CD8-positive, alpha-beta memory T cell (primary cell): ENCODE data around the gene SPOCD1. TPM values are rescaled to one million over a fixed set of nuclear protein-coding genes. Genes with fewer than 3 reads are reported as not detected.

ENCODE experiments used
- CTCF ChIA-PET: fragments of 350-600 bp; sonication (Branson Sonifier 250); formaldehyde crosslinking; loops from one replicate; lab custom pipeline; 2021; ENCODE audit warnings: antibody characterized with exemption; lab: Charles Lee
- POLR2A ChIA-PET: fragments of 350-600 bp; sonication (Branson Sonifier 250); formaldehyde crosslinking; loops from one replicate; lab custom pipeline; 2021; ENCODE audit warnings: antibody characterized with exemption; lab: Charles Lee
- DNase-seq, 5 donors: peaks; one replicate each; pipeline versions ENCODE4 v3.0.0 to v3.0.0-alpha.2; 2020 to 2022; ENCODE audit warnings: mixed read lengths in 1 of 5
- H3K27ac ChIP-seq: one replicate; pipeline ENCODE4 v1.7.0; 2013; ENCODE audit warnings: low read depth, mild to moderate bottlenecking, low read length, moderate library complexity
- H3K27me3 ChIP-seq: 2 replicates; pipeline ENCODE4 v1.7.0; 2013; ENCODE audit warnings: low read length, mild to moderate bottlenecking; ENCODE audit not compliant: insufficient read depth, poor library complexity, severe bottlenecking
- H3K36me3 ChIP-seq: 2 replicates; pipeline ENCODE4 v1.7.0; 2013; ENCODE audit warnings: mild to moderate bottlenecking, low read length, moderate library complexity; ENCODE audit not compliant: insufficient read depth
- H3K4me1 ChIP-seq: 2 replicates; pipeline ENCODE4 v1.7.0; 2013; ENCODE audit warnings: mild to moderate bottlenecking, low read length, moderate library complexity; ENCODE audit not compliant: insufficient read depth
- H3K4me3 ChIP-seq: 2 replicates; pipeline ENCODE4 v1.7.0; 2013; ENCODE audit warnings: mild to moderate bottlenecking, low read length
- H3K9me3 ChIP-seq: 2 replicates; pipeline ENCODE4 v1.7.0; 2013; ENCODE audit warnings: mild to moderate bottlenecking, low read length
- H3K27ac Mint-ChIP-seq, 8 donors: one replicate each; pipeline ENCODE4 v1.8.0; 2020 to 2021; ENCODE audit warnings: mixed read lengths in 8 of 8, mild to moderate bottlenecking in 6 of 8, inconsistent platforms in 3 of 8, moderate library complexity in 3 of 8
- H3K27me3 Mint-ChIP-seq, 2 donors: one replicate each; pipeline ENCODE4 v1.8.0; 2020 to 2021; ENCODE audit warnings: mixed read lengths in 2 of 2, mild to moderate bottlenecking in 1 of 2, moderate library complexity in 1 of 2
- H3K36me3 Mint-ChIP-seq, 3 donors: one replicate each; pipeline ENCODE4 v1.8.0; 2020 to 2021; ENCODE audit warnings: mixed read lengths in 3 of 3, inconsistent platforms in 1 of 3, mild to moderate bottlenecking in 1 of 3
- H3K4me1 Mint-ChIP-seq, 3 donors: one replicate each; pipeline ENCODE4 v1.8.0; 2020 to 2021; ENCODE audit warnings: mixed read lengths in 3 of 3, inconsistent platforms in 1 of 3, mild to moderate bottlenecking in 1 of 3
- H3K4me3 Mint-ChIP-seq, 7 donors: one replicate each; pipeline ENCODE4 v1.8.0; 2020 to 2021; ENCODE audit warnings: mixed read lengths in 7 of 7, mild to moderate bottlenecking in 6 of 7, moderate library complexity in 4 of 7, inconsistent platforms in 2 of 7
- H3K9me3 Mint-ChIP-seq, 5 donors: one replicate each; pipeline ENCODE4 v1.8.0; 2020 to 2022; ENCODE audit warnings: mixed read lengths in 5 of 5, mild to moderate bottlenecking in 3 of 5, moderate library complexity in 2 of 5, inconsistent platforms in 1 of 5
- polyA plus RNA-seq: library from polyadenylated mRNA; unstranded; fragments of 300-500 nt; fragmentation: Illumina TruSeq; gene quantifications from one replicate; pipeline ENCODE4 v1.2.3, GENCODE V29; 2021
- total RNA-seq, 2 experiments: library from RNA; stranded (reverse); gene quantifications; one replicate each; pipeline ENCODE4 v1.2.3, GENCODE V29; 2021

SPOCD1 gene
- total and polyA plus RNA-seq, 3 experiments from 2014 or later, result 0.18 TPM; not detected in 2

DNA sequence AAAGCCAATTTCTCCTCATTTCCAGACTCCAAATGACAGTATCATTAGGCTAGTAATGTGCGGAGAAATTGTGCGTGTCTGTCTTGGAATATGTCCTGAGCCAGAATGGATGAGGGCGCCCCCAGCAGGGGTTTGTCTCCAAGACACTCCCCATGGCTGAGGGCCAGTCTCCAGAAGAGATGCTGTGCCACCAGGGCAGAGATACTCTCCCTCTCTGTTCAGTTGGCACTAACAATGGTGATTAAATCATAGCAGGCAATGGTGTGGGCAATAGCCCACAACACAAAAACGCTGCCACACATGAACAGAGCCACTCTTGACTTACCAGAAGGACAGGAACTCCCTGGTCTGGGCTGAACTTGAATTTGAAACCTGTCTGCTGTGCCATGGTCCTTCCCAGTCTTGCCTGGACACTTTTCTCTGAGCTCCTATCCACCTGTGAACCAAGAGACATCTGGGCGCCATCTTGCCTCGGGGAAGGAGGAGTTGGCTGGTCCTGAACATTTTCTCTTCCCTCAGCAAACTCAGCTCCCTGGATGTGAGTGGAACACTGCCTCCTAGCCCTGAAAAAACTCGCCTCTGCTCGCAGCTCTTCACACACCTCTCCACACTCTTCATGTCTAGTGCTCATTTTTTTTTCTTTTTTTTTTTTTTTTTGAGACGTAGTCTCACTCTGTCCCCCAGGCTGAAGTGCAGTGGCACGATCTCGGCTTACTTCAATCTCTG is 36.9 kb downstream of the SPOCD1 start:
- Histone ChIP-seq H3K9me3 (no peaks in the 10 kb centered on the region), H3K4me3 (no peak overlapping the region), H3K4me1 (no peaks in the 10 kb centered on the region), H3K36me3 (no peaks in the 10 kb centered on the region), H3K27ac (no peak overlapping the region), H3K27me3 (peaks cover 12% of the 10 kb centered on the region)
- CTCF ChIA-PET, result interaction anchor here (1.1 to 1.5 kb wide), 3 partner anchors 9 to 16 kb away, joined by 3 to 5 read pairs (median 5); no protein-coding TSS in a partner anchor
- H3K9me3 Mint-ChIP-seq, result peaks cover 0 to 2% (median 0%) of the 10 kb centered on the region in 5 donors
- H3K36me3 Mint-ChIP-seq, result no peaks in the 10 kb centered on the region
- H3K27ac Mint-ChIP-seq, result no peak overlapping the region
- H3K4me1 Mint-ChIP-seq, result peaks cover 0 to 1% (median 0%) of the 10 kb centered on the region in 3 donors
- POLR2A ChIA-PET, result no interaction called here
- no peak for DNase-seq
- H3K27me3 Mint-ChIP-seq, result peaks cover 22 to 40% of the 10 kb centered on the region in 2 donors
- H3K4me3 Mint-ChIP-seq, result no peak overlapping the region

DNA sequence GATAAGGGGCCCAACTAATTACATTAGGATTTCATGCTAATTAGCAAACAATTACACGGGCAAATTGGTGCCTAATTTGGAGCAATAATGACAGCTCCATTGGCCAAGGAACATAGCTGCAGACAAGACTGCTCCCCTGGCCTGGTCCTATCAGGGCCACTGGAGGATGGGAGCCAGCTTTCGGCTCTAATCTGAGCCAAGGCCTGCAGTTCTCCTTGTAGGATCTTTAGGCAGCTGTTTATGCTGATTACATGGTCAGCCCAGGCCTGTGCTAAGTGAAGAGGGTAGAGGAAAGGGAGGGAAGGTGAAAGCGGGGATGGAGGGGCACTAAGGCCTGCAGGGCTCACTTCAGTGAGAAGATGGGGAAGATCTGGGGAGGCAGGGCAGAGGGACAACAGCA is 39.3 kb downstream of the SPOCD1 start:
- CTCF ChIA-PET, result interaction anchor here (1.3 to 2.7 kb wide), 3 partner anchors 9 to 14 kb away, joined by 3 to 10 read pairs (median 6); no protein-coding TSS in a partner anchor
- no peaks in the 10 kb centered on the region for H3K36me3 Mint-ChIP-seq
- H3K4me3 Mint-ChIP-seq, result no peak overlapping the region
- H3K36me3 ChIP-seq, result no peaks in the 10 kb centered on the region
- H3K9me3 Mint-ChIP-seq, result peaks cover 0 to 2% (median 0%) of the 10 kb centered on the region in 5 donors
- DNase-seq, result no peak
- no peak overlapping the region for H3K27ac Mint-ChIP-seq
- POLR2A ChIA-PET, result no interaction called here
- H3K4me1 Mint-ChIP-seq, result peaks cover 12 to 22% (median 15%) of the 10 kb centered on the region in 3 donors
- peaks cover 41 to 55% of the 10 kb centered on the region in 2 donors for H3K27me3 Mint-ChIP-seq
- H3K9me3 ChIP-seq, result no peaks in the 10 kb centered on the region
- H3K4me3 ChIP-seq, result no peak overlapping the region
- no peak overlapping the region for H3K27ac ChIP-seq
- H3K4me1 ChIP-seq, result peaks cover 14% of the 10 kb centered on the region
- H3K27me3 ChIP-seq, result peaks cover 22% of the 10 kb centered on the region

DNA sequence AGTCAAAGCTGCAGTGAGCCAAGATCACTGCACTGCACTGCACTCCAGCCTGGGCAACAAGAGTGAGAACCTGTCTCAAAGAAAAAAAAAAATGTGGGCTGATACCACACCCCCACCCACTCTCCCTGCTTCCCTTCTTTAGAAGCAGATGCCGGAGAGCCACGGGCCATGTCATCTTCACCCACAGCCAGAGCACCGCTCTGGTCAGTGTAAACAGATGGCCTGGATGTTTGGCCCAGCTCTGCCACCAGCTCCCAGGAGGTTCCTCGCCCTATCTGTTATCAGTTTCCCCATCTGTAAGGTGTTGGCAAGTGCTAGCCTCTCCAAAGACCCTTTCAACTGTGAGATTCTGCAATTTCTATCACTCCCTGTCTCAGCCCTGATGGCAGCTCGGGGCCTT is 39.8 kb downstream of the SPOCD1 start:
- DNase-seq, result no peak
- Histone ChIP-seq H3K4me3 (no peak overlapping the region), H3K9me3 (no peaks in the 10 kb centered on the region), H3K4me1 (peaks cover 14% of the 10 kb centered on the region), H3K36me3 (no peaks in the 10 kb centered on the region), H3K27ac (no peak overlapping the region), H3K27me3 (peaks cover 22% of the 10 kb centered on the region)
- ChIA-PET CTCF (interaction anchor here (1.3 to 2.7 kb wide), 2 partner anchors 8 to 13 kb away, joined by 3 to 10 read pairs; no protein-coding TSS in a partner anchor), POLR2A (no interaction called here)
- H3K4me3 Mint-ChIP-seq, result no peak overlapping the region
- H3K4me1 Mint-ChIP-seq, result peaks cover 16 to 26% (median 20%) of the 10 kb centered on the region in 3 donors
- no peaks in the 10 kb centered on the region for H3K36me3 Mint-ChIP-seq
- no peak overlapping the region for H3K27ac Mint-ChIP-seq
- peaks cover 0 to 2% (median 0%) of the 10 kb centered on the region in 5 donors for H3K9me3 Mint-ChIP-seq
- peaks cover 44 to 55% of the 10 kb centered on the region in 2 donors for H3K27me3 Mint-ChIP-seq

DNA sequence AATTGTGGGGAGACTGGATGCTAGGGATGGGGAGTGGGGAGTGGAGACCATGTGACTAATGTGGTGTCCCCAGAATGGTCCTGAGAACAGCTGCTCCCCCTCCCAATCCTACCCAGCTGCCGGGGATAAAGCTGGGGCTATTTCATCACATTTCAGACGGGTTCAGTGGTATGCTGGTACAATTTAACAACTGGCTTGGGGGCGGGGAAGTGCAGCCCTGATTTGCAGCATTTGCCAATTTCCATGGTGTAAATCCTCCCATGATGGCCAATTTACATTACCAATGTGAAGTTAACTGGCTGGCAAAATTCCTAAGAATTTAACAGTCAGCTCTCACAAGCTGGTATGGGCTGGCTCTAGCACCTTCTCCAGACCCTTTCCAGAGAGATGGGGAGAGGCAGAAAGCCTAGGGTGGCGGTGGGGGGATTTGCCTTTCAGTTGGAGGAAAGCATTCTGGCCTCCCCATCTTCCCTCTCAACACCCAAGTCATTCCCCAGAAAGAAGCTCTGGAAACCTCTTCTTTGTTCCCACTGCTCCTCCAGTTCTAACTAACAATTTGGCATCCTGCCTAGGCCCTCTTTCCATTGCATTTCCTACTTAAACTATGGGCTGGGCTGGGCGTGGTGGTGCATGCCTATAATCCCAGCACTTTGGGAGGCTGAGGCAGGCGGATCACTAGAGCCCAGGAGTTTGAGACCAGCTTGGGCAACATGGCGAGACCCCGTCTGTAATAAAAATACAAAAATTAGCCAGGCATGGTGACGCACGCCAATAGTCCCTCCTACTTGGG is 40.4 kb downstream of the SPOCD1 start:
- Mint-ChIP-seq H3K4me3 (no peak overlapping the region), H3K27me3 (peaks cover 44 to 55% of the 10 kb centered on the region in 2 donors)
- CTCF ChIA-PET, result interaction anchor here (2.7 kb wide), 1 partner anchor 13 kb away, joined by 10 read pairs; no protein-coding TSS in a partner anchor

DNA sequence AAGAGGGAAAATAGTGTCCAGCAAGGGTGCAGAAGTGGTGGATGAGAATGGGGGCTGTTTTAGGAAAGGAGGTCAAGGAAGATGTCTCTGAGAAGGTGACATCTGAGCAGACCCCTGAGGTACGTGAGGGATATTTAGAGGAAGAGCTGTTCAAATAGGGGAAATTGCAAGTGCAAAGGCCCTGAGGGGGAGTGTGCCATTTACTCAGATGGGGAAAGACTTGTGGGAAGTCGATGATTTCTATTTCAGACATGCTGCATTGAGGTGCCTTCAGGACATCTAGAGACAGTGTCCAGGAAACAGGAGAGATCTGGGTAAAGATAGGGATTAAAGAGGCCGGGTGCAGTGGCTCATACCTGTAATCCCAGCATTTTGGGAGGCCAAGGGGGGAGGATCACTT is 41.3 kb downstream of the SPOCD1 start:
- ChIA-PET CTCF (no interaction called here), POLR2A (no interaction called here)
- peaks cover 14% of the 10 kb centered on the region for H3K4me1 ChIP-seq
- no peaks in the 10 kb centered on the region for H3K36me3 ChIP-seq
- no peaks in the 10 kb centered on the region for H3K9me3 ChIP-seq
- peaks cover 22% of the 10 kb centered on the region for H3K27me3 ChIP-seq
- Mint-ChIP-seq H3K27ac (no peak overlapping the region), H3K9me3 (peaks cover 0 to 2% (median 0%) of the 10 kb centered on the region in 5 donors), H3K4me3 (no peak overlapping the region), H3K27me3 (peaks cover 44 to 50% of the 10 kb centered on the region in 2 donors), H3K36me3 (no peaks in the 10 kb centered on the region), H3K4me1 (peaks cover 21 to 40% (median 34%) of the 10 kb centered on the region in 3 donors)
- DNase-seq, result no peak
- no peak overlapping the region for H3K4me3 ChIP-seq
- H3K27ac ChIP-seq, result no peak overlapping the region

More for the DNA sequence above, 40.4 kb downstream of the SPOCD1 start:
- POLR2A ChIA-PET, result no interaction called here
- H3K4me1 Mint-ChIP-seq, result peaks cover 19 to 33% (median 26%) of the 10 kb centered on the region in 3 donors
- Histone ChIP-seq H3K4me3 (no peak overlapping the region), H3K9me3 (no peaks in the 10 kb centered on the region), H3K36me3 (no peaks in the 10 kb centered on the region), H3K27ac (no peak overlapping the region), H3K27me3 (peaks cover 22% of the 10 kb centered on the region), H3K4me1 (peaks cover 14% of the 10 kb centered on the region)
- no peaks in the 10 kb centered on the region for H3K36me3 Mint-ChIP-seq
- H3K27ac Mint-ChIP-seq, result no peak overlapping the region
- no peak for DNase-seq
- H3K9me3 Mint-ChIP-seq, result peaks cover 0 to 2% (median 0%) of the 10 kb centered on the region in 5 donors

DNA sequence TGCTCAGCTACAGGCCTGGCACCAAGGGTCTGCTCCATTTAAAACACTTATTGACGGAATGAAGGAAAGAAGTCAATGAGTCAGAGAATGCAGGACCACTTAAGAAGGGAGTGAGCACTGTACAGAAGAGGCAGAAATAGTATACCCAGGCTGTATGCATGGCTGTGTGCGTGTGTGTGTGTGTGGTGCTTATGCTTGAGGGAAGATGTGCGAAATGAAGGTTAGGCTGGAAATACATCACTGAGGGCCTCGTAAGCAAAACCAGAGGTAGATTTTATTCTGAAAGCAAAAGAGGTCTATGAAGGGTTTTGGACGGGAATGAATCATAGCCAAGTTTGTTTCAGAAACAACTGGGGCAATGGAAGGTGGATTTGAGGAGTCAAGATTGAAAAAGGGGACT is 42.0 kb downstream of the SPOCD1 start:
- Mint-ChIP-seq H3K4me3 (no peak overlapping the region), H3K27ac (peak overlapping the region in 1 of 8 donors; percentile 22), H3K9me3 (peaks cover 0 to 2% (median 0%) of the 10 kb centered on the region in 5 donors), H3K36me3 (no peaks in the 10 kb centered on the region), H3K4me1 (peaks cover 24 to 46% (median 40%) of the 10 kb centered on the region in 3 donors), H3K27me3 (peaks cover 44 to 50% of the 10 kb centered on the region in 2 donors)
- Histone ChIP-seq H3K27ac (no peak overlapping the region), H3K4me3 (no peak overlapping the region), H3K27me3 (peaks cover 22% of the 10 kb centered on the region), H3K4me1 (peaks cover 14% of the 10 kb centered on the region), H3K36me3 (no peaks in the 10 kb centered on the region), H3K9me3 (no peaks in the 10 kb centered on the region)
- CTCF ChIA-PET, result no interaction called here
- DNase-seq, result no peak
- POLR2A ChIA-PET, result no interaction called here

DNA sequence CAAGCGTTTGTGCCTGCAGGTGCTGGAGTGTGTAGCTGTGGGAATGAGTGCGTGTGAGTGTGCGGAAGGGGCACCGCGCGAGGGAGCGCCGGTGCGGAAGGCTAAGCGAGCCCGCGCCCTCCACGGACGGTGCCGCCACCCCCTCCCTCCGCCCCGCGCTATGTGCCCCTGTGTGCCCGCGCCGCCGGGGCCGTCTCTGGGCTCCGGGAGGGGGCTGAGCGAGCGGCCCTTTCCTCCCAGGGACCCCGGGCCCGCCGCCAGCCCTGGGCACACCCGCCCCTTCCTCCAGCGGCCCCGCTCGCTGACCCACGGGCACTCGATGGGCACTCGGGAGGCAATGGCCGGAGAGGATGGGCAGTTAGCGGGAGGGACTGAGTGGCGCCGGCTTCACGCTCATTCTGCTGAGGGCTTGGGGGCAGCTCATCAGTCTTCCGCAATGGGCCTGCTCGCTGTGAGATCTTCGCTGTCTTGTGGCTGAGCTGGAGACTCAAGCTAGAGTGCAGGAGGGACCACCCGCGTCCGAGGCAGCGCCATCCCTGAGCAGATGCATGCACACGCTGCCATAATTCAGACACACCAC is 43.1 kb downstream of the SPOCD1 start:
- H3K4me1 Mint-ChIP-seq, result peaks cover 25 to 48% (median 46%) of the 10 kb centered on the region in 3 donors
- Histone ChIP-seq H3K4me3 (peak overlapping the region; percentile 64), H3K27me3 (peaks cover 22% of the 10 kb centered on the region), H3K9me3 (no peaks in the 10 kb centered on the region), H3K27ac (no peak overlapping the region), H3K4me1 (peaks cover 14% of the 10 kb centered on the region), H3K36me3 (no peaks in the 10 kb centered on the region)
- H3K36me3 Mint-ChIP-seq, result no peaks in the 10 kb centered on the region
- ChIA-PET CTCF (interaction anchor here (0.5 kb wide), 1 partner anchor 216 kb away, joined by 3 read pairs; no protein-coding TSS in a partner anchor), POLR2A (no interaction called here)
- peaks cover 44% of the 10 kb centered on the region in 2 donors for H3K27me3 Mint-ChIP-seq
- peak overlapping the region; percentile 78 to 93 (median 89) for H3K4me3 Mint-ChIP-seq
- peak overlapping the region in 5 of 8 donors; percentile 15 to 85 (median 54) for H3K27ac Mint-ChIP-seq
- no peak for DNase-seq
- peaks cover 0 to 2% (median 0%) of the 10 kb centered on the region in 5 donors for H3K9me3 Mint-ChIP-seq
